K562 (cell line): ENCODE data around the gene ANKLE1. TPM values are rescaled to one million over a fixed set of nuclear protein-coding genes. Genes with fewer than 3 reads are reported as not detected.

ENCODE experiments used
- CHCHD3 ChIP-seq: fragments of 250-450 bp; sonication (Bioruptor Pico); IDR thresholded peaks from 2 replicates; pipeline ENCODE4 v2.1.2; 2022; ENCODE audit warnings: mild to moderate bottlenecking
- CTBP1 ChIP-seq: fragments of 450-650 bp; IDR thresholded peaks from 2 replicates; pipeline ENCODE4 v1.6.1; 2016; ENCODE audit warnings: borderline replicate concordance
- FOXM1 ChIP-seq, 2 experiments: fragments of 450-650 bp in 1 of 2; sonication (generic) in 1 of 2; formaldehyde crosslinking in 1 of 2; IDR thresholded peaks; 2 replicates each; pipeline versions ENCODE4 v1.6.1 to v1.9.0; 2017 to 2022; ENCODE audit warnings: low read depth in 2 of 2, mild to moderate bottlenecking in 2 of 2, missing genetic modification reagents in 1 of 2, moderate library complexity in 1 of 2
- TBP ChIP-seq: optimal IDR thresholded peaks from 2 replicates; pipeline ENCODE3; 2011; ENCODE audit warnings: low read depth, low read length, improper control_type of control experiment
- ZBTB7A ChIP-seq: IDR thresholded peaks from 2 replicates; pipeline ENCODE4 v1.6.1; 2011; ENCODE audit warnings: low read depth, mild to moderate bottlenecking, low read length, moderate library complexity, borderline replicate concordance; ENCODE audit not compliant: control insufficient read depth
- ZNF707 ChIP-seq: fragments of 250-450 bp; sonication (Bioruptor Pico); conservative IDR thresholded peaks from 2 replicates; pipeline ENCODE4 v1.8.0; 2022; ENCODE audit warnings: inconsistent platforms, mild to moderate bottlenecking, moderate library complexity
- polyA plus RNA-seq, 8 experiments: library from polyadenylated mRNA; depleted of rRNA in 4 of 8; stranded (reverse) in 5 of 8; unstranded in 3 of 8; fragments of >200 nt; fragmentation: Nextera tagmentation in 2 of 8; fragmentation: Illumina TruSeq in 1 of 8; extraction: Ambion mirVana in 2 of 8; extraction: Trizol in 1 of 8; gene quantifications; 2 replicates each; pipeline versions ENCODE4 v1.2.1 to v1.2.3, GENCODE V29; 2011 to 2014; ENCODE audit warnings: inconsistent platforms in 1 of 8, missing spikeins in 1 of 8
- total RNA-seq, 7 experiments: library from RNA; depleted of rRNA in 6 of 7; stranded (reverse); fragments of >200 nt in 6 of 7; fragmentation: Illumina TruSeq in 2 of 7; extraction: Trizol in 2 of 7; gene quantifications; 2 replicates each; pipeline versions ENCODE4 v1.2.1 to v1.2.3, GENCODE V29; 2011 to 2021; ENCODE audit warnings: low replicate concordance in 1 of 7
- TF ChIP-seq, protein P1 (sequence below), 2 experiments: fragments of 150-350 bp in 1 of 2; IDR thresholded peaks; 2 replicates each; pipeline ENCODE4 v1.6.1; 2012 to 2016; ENCODE audit warnings: low read depth in 2 of 2, low read length in 2 of 2, mild to moderate bottlenecking in 1 of 2, moderate library complexity in 1 of 2
- TF ChIP-seq, protein P2 (sequence below): sonication (generic); formaldehyde crosslinking; IDR thresholded peaks from 2 replicates; pipeline ENCODE4 v1.8.0; 2022; ENCODE audit warnings: mild to moderate bottlenecking, missing genetic modification reagents, borderline replicate concordance
- TF ChIP-seq, protein P3 (sequence below): fragments of 450-650 bp; IDR thresholded peaks from 2 replicates; pipeline ENCODE4 v1.6.1; 2014; ENCODE audit warnings: low read depth, mild to moderate bottlenecking, moderate library complexity, borderline replicate concordance
- TF ChIP-seq, protein P4 (sequence below), 3 experiments: IDR thresholded peaks in 2 of 3; conservative IDR thresholded peaks in 1 of 3; 2 replicates each; pipeline ENCODE4 v1.5.1; 2011 to 2012; ENCODE audit warnings: low read length in 3 of 3, mild to moderate bottlenecking in 3 of 3, control low read depth in 2 of 3, improper control_type of control experiment in 1 of 3, inconsistent platforms in 1 of 3, low read depth in 1 of 3, mixed read lengths in 1 of 3, moderate library complexity in 1 of 3; ENCODE audit not compliant: insufficient read depth in 2 of 3
- TF ChIP-seq, protein P5 (sequence below): fragments of 450-650 bp; IDR thresholded peaks from 2 replicates; pipeline ENCODE4 v1.7.1; 2018; ENCODE audit warnings: mild to moderate bottlenecking, low read depth; ENCODE audit not compliant: partially characterized antibody

The ANKLE1 gene
- total and polyA plus RNA-seq, 9 of the 15 experiments (the other 6 are each of a cell fraction or from before 2014, with no cell fraction given): 0.63 to 9.2 (median 2.9) TPM

DNA sequence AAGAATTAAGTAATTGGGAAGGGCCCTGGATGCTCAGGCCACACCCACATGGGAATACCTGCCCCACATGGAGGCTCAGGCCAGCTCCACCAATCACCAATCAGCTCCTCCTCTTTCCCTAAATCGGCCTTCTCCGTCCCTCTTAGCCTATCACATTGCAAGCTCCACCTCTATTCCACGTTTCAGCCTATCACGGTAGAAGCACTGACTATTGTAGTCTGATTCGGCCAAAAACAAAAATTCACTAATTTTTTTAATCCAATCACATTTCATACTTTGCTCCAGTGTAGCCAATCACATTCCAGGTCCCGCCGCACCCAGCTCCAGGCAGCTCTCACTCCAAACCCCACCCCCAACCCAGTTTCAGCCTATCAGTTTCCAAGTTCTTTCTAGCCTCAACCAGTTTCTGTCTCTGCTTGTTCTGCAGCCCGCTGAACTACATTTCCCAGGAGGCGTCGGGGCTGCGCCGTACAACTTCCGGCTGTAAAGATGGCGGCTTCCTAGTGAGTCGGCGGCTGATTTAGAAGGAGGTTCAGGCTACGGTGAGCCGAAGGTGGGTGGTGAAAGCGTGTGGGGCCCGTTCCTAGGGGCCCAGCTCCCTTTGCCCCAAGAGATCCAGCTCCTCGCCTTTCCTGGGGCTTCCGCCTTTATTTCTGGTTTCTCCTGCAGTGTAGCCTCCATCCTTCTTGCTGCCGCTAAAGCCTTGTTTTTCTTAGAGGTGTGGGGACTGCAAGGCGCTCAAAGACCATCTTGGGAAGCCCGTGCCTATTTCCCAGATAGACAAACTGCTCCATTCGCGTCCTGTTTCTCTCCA lies 14.5 kb upstream of the ANKLE1 start, which contains the start of gene BABAM1 (continued):
- TF ChIP-seq, protein P1, sequence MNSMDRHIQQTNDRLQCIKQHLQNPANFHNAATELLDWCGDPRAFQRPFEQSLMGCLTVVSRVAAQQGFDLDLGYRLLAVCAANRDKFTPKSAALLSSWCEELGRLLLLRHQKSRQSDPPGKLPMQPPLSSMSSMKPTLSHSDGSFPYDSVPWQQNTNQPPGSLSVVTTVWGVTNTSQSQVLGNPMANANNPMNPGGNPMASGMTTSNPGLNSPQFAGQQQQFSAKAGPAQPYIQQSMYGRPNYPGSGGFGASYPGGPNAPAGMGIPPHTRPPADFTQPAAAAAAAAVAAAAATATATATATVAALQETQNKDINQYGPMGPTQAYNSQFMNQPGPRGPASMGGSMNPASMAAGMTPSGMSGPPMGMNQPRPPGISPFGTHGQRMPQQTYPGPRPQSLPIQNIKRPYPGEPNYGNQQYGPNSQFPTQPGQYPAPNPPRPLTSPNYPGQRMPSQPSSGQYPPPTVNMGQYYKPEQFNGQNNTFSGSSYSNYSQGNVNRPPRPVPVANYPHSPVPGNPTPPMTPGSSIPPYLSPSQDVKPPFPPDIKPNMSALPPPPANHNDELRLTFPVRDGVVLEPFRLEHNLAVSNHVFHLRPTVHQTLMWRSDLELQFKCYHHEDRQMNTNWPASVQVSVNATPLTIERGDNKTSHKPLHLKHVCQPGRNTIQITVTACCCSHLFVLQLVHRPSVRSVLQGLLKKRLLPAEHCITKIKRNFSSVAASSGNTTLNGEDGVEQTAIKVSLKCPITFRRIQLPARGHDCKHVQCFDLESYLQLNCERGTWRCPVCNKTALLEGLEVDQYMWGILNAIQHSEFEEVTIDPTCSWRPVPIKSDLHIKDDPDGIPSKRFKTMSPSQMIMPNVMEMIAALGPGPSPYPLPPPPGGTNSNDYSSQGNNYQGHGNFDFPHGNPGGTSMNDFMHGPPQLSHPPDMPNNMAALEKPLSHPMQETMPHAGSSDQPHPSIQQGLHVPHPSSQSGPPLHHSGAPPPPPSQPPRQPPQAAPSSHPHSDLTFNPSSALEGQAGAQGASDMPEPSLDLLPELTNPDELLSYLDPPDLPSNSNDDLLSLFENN (IDR thresholded peaks at IDR 0.05; ENCODE audit: low read depth in 2 of 2, low read length in 2 of 2): 0 out of 4 replicates have a peak, but pooled peaks of 1 of the 2 experiments have one; percentile 12
- TF ChIP-seq, protein P2, sequence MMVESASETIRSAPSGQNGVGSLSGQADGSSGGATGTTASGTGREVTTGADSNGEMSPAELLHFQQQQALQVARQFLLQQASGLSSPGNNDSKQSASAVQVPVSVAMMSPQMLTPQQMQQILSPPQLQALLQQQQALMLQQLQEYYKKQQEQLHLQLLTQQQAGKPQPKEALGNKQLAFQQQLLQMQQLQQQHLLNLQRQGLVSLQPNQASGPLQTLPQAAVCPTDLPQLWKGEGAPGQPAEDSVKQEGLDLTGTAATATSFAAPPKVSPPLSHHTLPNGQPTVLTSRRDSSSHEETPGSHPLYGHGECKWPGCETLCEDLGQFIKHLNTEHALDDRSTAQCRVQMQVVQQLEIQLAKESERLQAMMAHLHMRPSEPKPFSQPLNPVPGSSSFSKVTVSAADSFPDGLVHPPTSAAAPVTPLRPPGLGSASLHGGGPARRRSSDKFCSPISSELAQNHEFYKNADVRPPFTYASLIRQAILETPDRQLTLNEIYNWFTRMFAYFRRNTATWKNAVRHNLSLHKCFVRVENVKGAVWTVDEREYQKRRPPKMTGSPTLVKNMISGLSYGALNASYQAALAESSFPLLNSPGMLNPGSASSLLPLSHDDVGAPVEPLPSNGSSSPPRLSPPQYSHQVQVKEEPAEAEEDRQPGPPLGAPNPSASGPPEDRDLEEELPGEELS: no peak
- TF ChIP-seq, protein P3, sequence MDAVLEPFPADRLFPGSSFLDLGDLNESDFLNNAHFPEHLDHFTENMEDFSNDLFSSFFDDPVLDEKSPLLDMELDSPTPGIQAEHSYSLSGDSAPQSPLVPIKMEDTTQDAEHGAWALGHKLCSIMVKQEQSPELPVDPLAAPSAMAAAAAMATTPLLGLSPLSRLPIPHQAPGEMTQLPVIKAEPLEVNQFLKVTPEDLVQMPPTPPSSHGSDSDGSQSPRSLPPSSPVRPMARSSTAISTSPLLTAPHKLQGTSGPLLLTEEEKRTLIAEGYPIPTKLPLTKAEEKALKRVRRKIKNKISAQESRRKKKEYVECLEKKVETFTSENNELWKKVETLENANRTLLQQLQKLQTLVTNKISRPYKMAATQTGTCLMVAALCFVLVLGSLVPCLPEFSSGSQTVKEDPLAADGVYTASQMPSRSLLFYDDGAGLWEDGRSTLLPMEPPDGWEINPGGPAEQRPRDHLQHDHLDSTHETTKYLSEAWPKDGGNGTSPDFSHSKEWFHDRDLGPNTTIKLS: peak; percentile 82; the same call in 1 of the 2 replicates
- TF ChIP-seq, protein P4, sequence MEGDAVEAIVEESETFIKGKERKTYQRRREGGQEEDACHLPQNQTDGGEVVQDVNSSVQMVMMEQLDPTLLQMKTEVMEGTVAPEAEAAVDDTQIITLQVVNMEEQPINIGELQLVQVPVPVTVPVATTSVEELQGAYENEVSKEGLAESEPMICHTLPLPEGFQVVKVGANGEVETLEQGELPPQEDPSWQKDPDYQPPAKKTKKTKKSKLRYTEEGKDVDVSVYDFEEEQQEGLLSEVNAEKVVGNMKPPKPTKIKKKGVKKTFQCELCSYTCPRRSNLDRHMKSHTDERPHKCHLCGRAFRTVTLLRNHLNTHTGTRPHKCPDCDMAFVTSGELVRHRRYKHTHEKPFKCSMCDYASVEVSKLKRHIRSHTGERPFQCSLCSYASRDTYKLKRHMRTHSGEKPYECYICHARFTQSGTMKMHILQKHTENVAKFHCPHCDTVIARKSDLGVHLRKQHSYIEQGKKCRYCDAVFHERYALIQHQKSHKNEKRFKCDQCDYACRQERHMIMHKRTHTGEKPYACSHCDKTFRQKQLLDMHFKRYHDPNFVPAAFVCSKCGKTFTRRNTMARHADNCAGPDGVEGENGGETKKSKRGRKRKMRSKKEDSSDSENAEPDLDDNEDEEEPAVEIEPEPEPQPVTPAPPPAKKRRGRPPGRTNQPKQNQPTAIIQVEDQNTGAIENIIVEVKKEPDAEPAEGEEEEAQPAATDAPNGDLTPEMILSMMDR (IDR thresholded peaks at IDR 0.05 in 2 of 3, conservative IDR thresholded peaks at IDR 0.05 in 1 of 3; ENCODE audit: insufficient read depth in 2 of 3, low read depth in 1 of 3, low read length in 3 of 3): no peak
- TF ChIP-seq ZNF707 (CRISPR knock-in tag) (no peak), FOXM1 (IDR thresholded peaks at IDR 0.05; ENCODE audit: low read depth) (peak; percentile 97), FOXM1 (CRISPR knock-in tag; IDR thresholded peaks at IDR 0.05; ENCODE audit: low read depth) (no peak), CTBP1 (peak; percentile 21; the same call in 1 of the 2 replicates), TBP (peak; percentile 81), CHCHD3 (no peak; the same call in 1 of the 2 replicates), ZBTB7A (no peak)
- TF ChIP-seq, protein P5, sequence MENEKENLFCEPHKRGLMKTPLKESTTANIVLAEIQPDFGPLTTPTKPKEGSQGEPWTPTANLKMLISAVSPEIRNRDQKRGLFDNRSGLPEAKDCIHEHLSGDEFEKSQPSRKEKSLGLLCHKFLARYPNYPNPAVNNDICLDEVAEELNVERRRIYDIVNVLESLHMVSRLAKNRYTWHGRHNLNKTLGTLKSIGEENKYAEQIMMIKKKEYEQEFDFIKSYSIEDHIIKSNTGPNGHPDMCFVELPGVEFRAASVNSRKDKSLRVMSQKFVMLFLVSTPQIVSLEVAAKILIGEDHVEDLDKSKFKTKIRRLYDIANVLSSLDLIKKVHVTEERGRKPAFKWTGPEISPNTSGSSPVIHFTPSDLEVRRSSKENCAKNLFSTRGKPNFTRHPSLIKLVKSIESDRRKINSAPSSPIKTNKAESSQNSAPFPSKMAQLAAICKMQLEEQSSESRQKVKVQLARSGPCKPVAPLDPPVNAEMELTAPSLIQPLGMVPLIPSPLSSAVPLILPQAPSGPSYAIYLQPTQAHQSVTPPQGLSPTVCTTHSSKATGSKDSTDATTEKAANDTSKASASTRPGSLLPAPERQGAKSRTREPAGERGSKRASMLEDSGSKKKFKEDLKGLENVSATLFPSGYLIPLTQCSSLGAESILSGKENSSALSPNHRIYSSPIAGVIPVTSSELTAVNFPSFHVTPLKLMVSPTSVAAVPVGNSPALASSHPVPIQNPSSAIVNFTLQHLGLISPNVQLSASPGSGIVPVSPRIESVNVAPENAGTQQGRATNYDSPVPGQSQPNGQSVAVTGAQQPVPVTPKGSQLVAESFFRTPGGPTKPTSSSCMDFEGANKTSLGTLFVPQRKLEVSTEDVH: peak; percentile 36
